Measurements from ENCODE around the gene MRPS6. TPM values are rescaled to one million over a fixed set of nuclear protein-coding genes. Genes with fewer than 3 reads are reported as not detected.

The MRPS6 gene
- total RNA-seq, 1 experiment from 2014 or later: 43.5 TPM

DNA sequence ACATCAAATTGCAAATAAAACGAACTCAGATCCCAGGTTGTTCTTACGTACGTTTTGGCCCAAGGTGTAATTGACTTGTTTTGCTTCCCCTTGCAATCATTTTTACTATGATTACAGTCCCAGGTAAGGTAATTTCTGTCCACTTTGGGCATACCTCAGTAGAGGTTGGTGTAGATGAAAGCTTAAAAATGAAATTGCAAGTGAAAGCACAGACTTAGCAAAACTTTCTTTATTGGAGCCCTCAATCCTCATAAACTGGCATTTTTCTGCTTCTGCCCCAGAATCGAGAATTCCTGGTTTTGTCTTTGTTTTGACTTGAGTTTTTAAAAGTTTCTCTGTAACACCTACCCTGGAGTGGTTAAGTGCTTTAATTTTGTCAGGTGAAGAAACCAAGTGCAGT lies 9.4 kb downstream of the MRPS6 start:
- no TSS peak for BruUV-seq (replicated peaks)
- CTCF ChIA-PET: no interaction called here
- intact Hi-C loops (cut with micrococcal nuclease; ENCODE audit: unreplicated experiment): no loop called here
- Mint-ChIP-seq H3K27me3 (ENCODE audit: unreplicated experiment) (no peaks in the 10 kb centered on the region), H3K4me3 (ENCODE audit: low read depth, unreplicated experiment) (no peak overlapping the region), H3K36me3 (ENCODE audit: insufficient read depth, unreplicated experiment) (peaks cover 11% of the 10 kb centered on the region), H3K4me1 (ENCODE audit: low read depth, unreplicated experiment) (peaks cover 23% of the 10 kb centered on the region), H3K9me3 (ENCODE audit: low read depth, unreplicated experiment) (no peaks in the 10 kb centered on the region), H3K27ac (ENCODE audit: unreplicated experiment) (no peak overlapping the region)
- no peak for DNase-seq
- TF ChIP-seq, protein P1, sequence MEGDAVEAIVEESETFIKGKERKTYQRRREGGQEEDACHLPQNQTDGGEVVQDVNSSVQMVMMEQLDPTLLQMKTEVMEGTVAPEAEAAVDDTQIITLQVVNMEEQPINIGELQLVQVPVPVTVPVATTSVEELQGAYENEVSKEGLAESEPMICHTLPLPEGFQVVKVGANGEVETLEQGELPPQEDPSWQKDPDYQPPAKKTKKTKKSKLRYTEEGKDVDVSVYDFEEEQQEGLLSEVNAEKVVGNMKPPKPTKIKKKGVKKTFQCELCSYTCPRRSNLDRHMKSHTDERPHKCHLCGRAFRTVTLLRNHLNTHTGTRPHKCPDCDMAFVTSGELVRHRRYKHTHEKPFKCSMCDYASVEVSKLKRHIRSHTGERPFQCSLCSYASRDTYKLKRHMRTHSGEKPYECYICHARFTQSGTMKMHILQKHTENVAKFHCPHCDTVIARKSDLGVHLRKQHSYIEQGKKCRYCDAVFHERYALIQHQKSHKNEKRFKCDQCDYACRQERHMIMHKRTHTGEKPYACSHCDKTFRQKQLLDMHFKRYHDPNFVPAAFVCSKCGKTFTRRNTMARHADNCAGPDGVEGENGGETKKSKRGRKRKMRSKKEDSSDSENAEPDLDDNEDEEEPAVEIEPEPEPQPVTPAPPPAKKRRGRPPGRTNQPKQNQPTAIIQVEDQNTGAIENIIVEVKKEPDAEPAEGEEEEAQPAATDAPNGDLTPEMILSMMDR (IDR thresholded peaks at IDR 0.05; ENCODE audit: unreplicated experiment): no peak

DNA sequence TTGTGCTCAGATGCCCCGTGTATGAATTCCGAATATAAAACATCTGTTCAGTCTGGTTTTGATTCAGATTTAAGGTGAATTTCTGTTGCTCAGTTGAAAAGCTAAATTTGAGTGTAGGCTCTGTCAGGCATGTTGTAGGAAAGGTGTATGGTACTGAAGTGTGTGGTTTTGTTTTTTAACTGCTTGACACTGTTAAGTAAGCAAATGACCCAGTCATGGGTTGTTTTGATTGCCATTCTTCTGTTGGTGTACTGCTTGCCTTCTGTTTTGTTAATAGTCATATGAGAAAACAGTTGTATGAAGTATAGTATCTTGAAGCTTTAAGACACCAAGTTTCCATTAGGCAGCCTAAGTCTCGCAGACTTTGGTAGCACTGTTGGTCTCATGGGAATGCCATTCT lies 10.0 kb downstream of the MRPS6 start:
- intact Hi-C loops (cut with micrococcal nuclease; ENCODE audit: unreplicated experiment): no loop called here
- H3K27me3 Mint-ChIP-seq (ENCODE audit: unreplicated experiment): no peaks in the 10 kb centered on the region
- H3K4me1 Mint-ChIP-seq (ENCODE audit: low read depth, unreplicated experiment): peaks cover 23% of the 10 kb centered on the region
- BruUV-seq (replicated peaks): no TSS peak
- H3K4me3 Mint-ChIP-seq (ENCODE audit: low read depth, unreplicated experiment): no peak overlapping the region
- no peaks in the 10 kb centered on the region for H3K9me3 Mint-ChIP-seq (ENCODE audit: low read depth, unreplicated experiment)
- no peak overlapping the region for H3K27ac Mint-ChIP-seq (ENCODE audit: unreplicated experiment)
- TF ChIP-seq, protein P1 (IDR thresholded peaks at IDR 0.05; ENCODE audit: unreplicated experiment): no peak
- H3K36me3 Mint-ChIP-seq (ENCODE audit: insufficient read depth, unreplicated experiment): peaks cover 11% of the 10 kb centered on the region
- DNase-seq: no peak
- CTCF ChIA-PET: no interaction called here

DNA sequence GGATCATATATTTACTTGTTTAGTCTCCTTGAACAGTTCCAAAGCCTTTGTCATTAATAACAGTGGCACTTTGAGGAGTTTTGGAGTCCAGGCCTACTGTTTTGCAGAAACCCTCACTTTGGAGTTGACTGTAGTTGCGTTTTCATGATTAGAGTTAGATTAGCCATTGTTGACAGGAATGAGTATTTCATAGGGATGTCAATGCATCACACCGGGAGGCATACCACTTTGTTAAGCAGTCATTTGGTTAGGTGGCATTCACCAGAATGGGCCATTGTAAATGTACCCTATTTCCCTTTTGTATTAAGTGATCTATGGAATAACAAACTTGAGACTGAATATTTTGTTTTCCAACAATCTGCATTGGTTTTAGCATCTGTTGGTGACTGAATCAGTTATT lies 11.8 kb downstream of the MRPS6 start:
- TF ChIP-seq, protein P1 (IDR thresholded peaks at IDR 0.05; ENCODE audit: unreplicated experiment): no peak
- H3K4me1 Mint-ChIP-seq (ENCODE audit: low read depth, unreplicated experiment): peaks cover 15% of the 10 kb centered on the region
- no TSS peak for BruUV-seq (replicated peaks)
- intact Hi-C loops (cut with micrococcal nuclease; ENCODE audit: unreplicated experiment): no loop called here
- H3K27ac Mint-ChIP-seq (ENCODE audit: unreplicated experiment): no peak overlapping the region
- no peak for DNase-seq
- peaks cover under 1% of the 10 kb centered on the region for H3K36me3 Mint-ChIP-seq (ENCODE audit: insufficient read depth, unreplicated experiment)
- CTCF ChIA-PET: no interaction called here
- no peak overlapping the region for H3K4me3 Mint-ChIP-seq (ENCODE audit: low read depth, unreplicated experiment)
- H3K9me3 Mint-ChIP-seq (ENCODE audit: low read depth, unreplicated experiment): no peaks in the 10 kb centered on the region
- no peaks in the 10 kb centered on the region for H3K27me3 Mint-ChIP-seq (ENCODE audit: unreplicated experiment)

DNA sequence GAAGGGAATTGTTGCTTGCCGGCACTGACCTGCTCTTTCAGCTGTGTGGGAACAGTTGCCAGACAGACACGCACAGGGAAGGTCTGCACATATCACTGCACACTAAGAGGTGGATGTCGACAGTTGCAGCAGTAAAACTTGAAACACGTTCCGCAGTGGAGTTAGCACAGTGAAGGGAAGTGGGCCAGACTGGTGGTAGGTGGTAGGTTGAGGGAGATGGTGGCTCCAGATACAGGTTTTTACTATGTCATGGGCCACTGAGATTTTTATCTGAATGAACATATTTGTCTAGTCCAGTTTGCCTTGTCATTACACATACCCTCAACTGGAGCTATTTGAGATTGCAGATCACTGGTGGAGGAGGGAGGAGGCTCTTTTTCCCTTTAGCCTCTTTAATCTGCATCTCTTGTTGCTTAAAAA lies 13.5 kb downstream of the MRPS6 start:
- Mint-ChIP-seq H3K4me3 (ENCODE audit: low read depth, unreplicated experiment) (no peak overlapping the region), H3K9me3 (ENCODE audit: low read depth, unreplicated experiment) (no peaks in the 10 kb centered on the region), H3K27me3 (ENCODE audit: unreplicated experiment) (no peaks in the 10 kb centered on the region), H3K27ac (ENCODE audit: unreplicated experiment) (no peak overlapping the region), H3K36me3 (ENCODE audit: insufficient read depth, unreplicated experiment) (no peaks in the 10 kb centered on the region), H3K4me1 (ENCODE audit: low read depth, unreplicated experiment) (peaks cover 5% of the 10 kb centered on the region)
- BruUV-seq (replicated peaks): no TSS peak
- intact Hi-C loops (cut with micrococcal nuclease; ENCODE audit: unreplicated experiment): no loop called here
- DNase-seq: no peak
- CTCF ChIA-PET: interaction anchor here (0.7 kb wide), 1 partner anchor 106 kb away, joined by 3 read pairs; no protein-coding TSS in a partner anchor
- TF ChIP-seq, protein P1 (IDR thresholded peaks at IDR 0.05; ENCODE audit: unreplicated experiment): no peak

Data from Calu3 (cell line).